KMS-11 (cell line): ENCODE measurements around the gene SCLT1.

Source experiments
- H2AFZ ChIP-seq: fragments of 200-600 bp; sonication (generic); 2 replicates; pipeline ENCODE4 v1.6.1; 2016; ENCODE audit warnings: antibody characterized with exemption, mixed run types, low read depth
- H3K27ac ChIP-seq: fragments of 200-600 bp; sonication (generic); 2 replicates; pipeline ENCODE4 v1.6.1; 2016; ENCODE audit warnings: mild to moderate bottlenecking, mixed run types
- H3K27me3 ChIP-seq: fragments of 200-600 bp; sonication (generic); 2 replicates; pipeline ENCODE4 v1.6.1; 2017; ENCODE audit warnings: mild to moderate bottlenecking, low read depth, mixed run types, moderate library complexity; ENCODE audit not compliant: insufficient read depth
- H3K36me3 ChIP-seq: fragments of 200-600 bp; sonication (generic); 2 replicates; pipeline ENCODE4 v1.6.1; 2017; ENCODE audit warnings: mild to moderate bottlenecking, mixed run types; ENCODE audit not compliant: insufficient read depth
- H3K4me1 ChIP-seq: fragments of 200-600 bp; sonication (generic); 2 replicates; pipeline ENCODE4 v1.6.1; 2016; ENCODE audit warnings: mild to moderate bottlenecking, low read depth, mixed run types; ENCODE audit not compliant: poor library complexity, severe bottlenecking
- H3K4me2 ChIP-seq: fragments of 200-600 bp; sonication (generic); 2 replicates; pipeline ENCODE4 v1.7.0; 2016; ENCODE audit warnings: mild to moderate bottlenecking, mixed run types
- H3K4me3 ChIP-seq: fragments of 200-600 bp; sonication (generic); IDR thresholded peaks from 2 replicates; pipeline ENCODE4 v1.6.1; 2017; ENCODE audit warnings: low read depth, low read length, mixed read lengths; ENCODE audit not compliant: insufficient read depth
- H3K79me2 ChIP-seq: fragments of 200-600 bp; sonication (generic); 2 replicates; pipeline ENCODE4 v1.6.1; 2016; ENCODE audit warnings: low read depth, mixed run types; ENCODE audit not compliant: insufficient read depth
- H3K9ac ChIP-seq: fragments of 200-600 bp; sonication (generic); 2 replicates; pipeline ENCODE4 v1.6.1; 2016; ENCODE audit warnings: mild to moderate bottlenecking, mixed run types
- H4K20me1 ChIP-seq: fragments of 200-600 bp; sonication (generic); 2 replicates; pipeline ENCODE4 v1.6.1; 2016; ENCODE audit warnings: mild to moderate bottlenecking, mixed run types; ENCODE audit not compliant: insufficient read depth
- TF ChIP-seq, protein P1 (sequence below): fragments of 200-600 bp; sonication (generic); conservative IDR thresholded peaks from 2 replicates; pipeline ENCODE4 v1.6.1; 2017; ENCODE audit warnings: low read depth, mild to moderate bottlenecking, antibody characterized with exemption, low read length, moderate library complexity, mixed read lengths

SCLT1 gene

GRCh38 chr4:128868758-128869157, 224.6 kb downstream of the SCLT1 start:
- Histone ChIP-seq H3K4me3 (no peak overlapping the region), H3K36me3 (peaks cover 31% of the 10 kb centered on the region; the same call in 1 of the 2 replicates), H4K20me1 (no peaks in the 10 kb centered on the region), H3K4me1 (no peaks in the 10 kb centered on the region), H2AFZ (no peak overlapping the region), H3K79me2 (0 out of 2 replicates have a peak, but pooled peaks cover 6% of the 10 kb centered on the region), H3K27me3 (no peaks in the 10 kb centered on the region), H3K4me2 (no peak overlapping the region), H3K9ac (no peak overlapping the region), H3K27ac (no peak overlapping the region)
- TF ChIP-seq, protein P1, sequence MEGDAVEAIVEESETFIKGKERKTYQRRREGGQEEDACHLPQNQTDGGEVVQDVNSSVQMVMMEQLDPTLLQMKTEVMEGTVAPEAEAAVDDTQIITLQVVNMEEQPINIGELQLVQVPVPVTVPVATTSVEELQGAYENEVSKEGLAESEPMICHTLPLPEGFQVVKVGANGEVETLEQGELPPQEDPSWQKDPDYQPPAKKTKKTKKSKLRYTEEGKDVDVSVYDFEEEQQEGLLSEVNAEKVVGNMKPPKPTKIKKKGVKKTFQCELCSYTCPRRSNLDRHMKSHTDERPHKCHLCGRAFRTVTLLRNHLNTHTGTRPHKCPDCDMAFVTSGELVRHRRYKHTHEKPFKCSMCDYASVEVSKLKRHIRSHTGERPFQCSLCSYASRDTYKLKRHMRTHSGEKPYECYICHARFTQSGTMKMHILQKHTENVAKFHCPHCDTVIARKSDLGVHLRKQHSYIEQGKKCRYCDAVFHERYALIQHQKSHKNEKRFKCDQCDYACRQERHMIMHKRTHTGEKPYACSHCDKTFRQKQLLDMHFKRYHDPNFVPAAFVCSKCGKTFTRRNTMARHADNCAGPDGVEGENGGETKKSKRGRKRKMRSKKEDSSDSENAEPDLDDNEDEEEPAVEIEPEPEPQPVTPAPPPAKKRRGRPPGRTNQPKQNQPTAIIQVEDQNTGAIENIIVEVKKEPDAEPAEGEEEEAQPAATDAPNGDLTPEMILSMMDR, result no peak

GRCh38 chr4:128866691-128867090, 226.6 kb downstream of the SCLT1 start:
- H3K36me3 ChIP-seq, result peaks cover 36% of the 10 kb centered on the region; the same call in 1 of the 2 replicates
- no peak overlapping the region for H3K27ac ChIP-seq
- no peak overlapping the region for H3K4me3 ChIP-seq
- peaks cover 10% of the 10 kb centered on the region for H3K4me1 ChIP-seq
- TF ChIP-seq, protein P1, result no peak
- H3K9ac ChIP-seq, result no peak overlapping the region
- 0 out of 2 replicates have a peak, but pooled peaks cover 6% of the 10 kb centered on the region for H3K79me2 ChIP-seq
- H3K4me2 ChIP-seq, result no peak overlapping the region
- H3K27me3 ChIP-seq, result no peaks in the 10 kb centered on the region
- H4K20me1 ChIP-seq, result no peaks in the 10 kb centered on the region
- no peak overlapping the region for H2AFZ ChIP-seq

DNA sequence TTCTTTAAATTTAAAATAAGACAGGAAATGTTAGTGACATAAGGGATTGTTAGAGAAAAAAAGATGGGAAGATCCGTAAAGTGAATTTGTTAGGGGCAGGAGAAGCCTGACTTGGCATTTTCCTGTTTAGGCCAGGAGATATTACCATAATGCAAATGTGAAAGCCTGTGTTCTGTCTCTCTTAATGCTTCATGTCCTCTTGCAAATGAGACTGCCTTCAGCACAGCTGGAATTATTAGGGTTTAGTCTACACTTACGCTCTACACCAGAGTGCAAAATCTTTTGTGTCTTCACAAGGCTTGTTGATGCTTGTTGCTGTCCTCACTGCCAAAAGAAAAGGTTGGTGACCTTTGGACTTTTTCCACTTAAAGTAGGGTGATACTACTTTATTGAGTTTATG, 227.1 kb downstream of the SCLT1 start:
- no peaks in the 10 kb centered on the region for H4K20me1 ChIP-seq
- H3K36me3 ChIP-seq, result peaks cover 32% of the 10 kb centered on the region; the same call in 1 of the 2 replicates
- H3K4me2 ChIP-seq, result no peak overlapping the region
- peaks cover 11% of the 10 kb centered on the region for H3K4me1 ChIP-seq
- TF ChIP-seq, protein P1, result no peak
- no peak overlapping the region for H3K4me3 ChIP-seq
- H3K27ac ChIP-seq, result no peak overlapping the region
- peaks cover 6% of the 10 kb centered on the region; the same call in 1 of the 2 replicates for H3K79me2 ChIP-seq
- no peak overlapping the region for H2AFZ ChIP-seq
- H3K27me3 ChIP-seq, result no peaks in the 10 kb centered on the region
- no peak overlapping the region for H3K9ac ChIP-seq

- Histone ChIP-seq H3K27me3 (no peaks in the 10 kb centered on the region), H3K79me2 (peaks cover 12% of the 10 kb centered on the region; the same call in 1 of the 2 replicates), H3K4me1 (peaks cover 11% of the 10 kb centered on the region), H3K36me3 (peaks cover 31% of the 10 kb centered on the region; the same call in 1 of the 2 replicates), H3K9ac (no peak overlapping the region), H2AFZ (no peak overlapping the region), H3K27ac (no peak overlapping the region), H3K4me2 (no peak overlapping the region), H4K20me1 (no peaks in the 10 kb centered on the region), H3K4me3 (no peak overlapping the region)
- TF ChIP-seq, protein P1, result no peak
Observed at GRCh38 chr4:128865132-128865531, 228.2 kb downstream of the SCLT1 start.
